Endothelial cell of umbilical vein (primary cell): ENCODE data around the gene VPS52.

Experiments used
- POLR2A ChIP-seq: IDR thresholded peaks from 2 replicates; pipeline ENCODE4 v1.6.1; 2012; ENCODE audit warnings: low read depth, mild to moderate bottlenecking, control low read depth, low read length
- POLR2AphosphoS5 ChIP-seq: IDR thresholded peaks from 2 replicates; pipeline ENCODE4 v1.6.1; 2012; ENCODE audit warnings: low read depth, mild to moderate bottlenecking, control low read depth, low read length, moderate library complexity; ENCODE audit not compliant: insufficient read depth
- TF ChIP-seq, protein P1 (sequence below), 2 donors: IDR thresholded peaks; 1 replicate in 1 of 2; 2 replicates in 1 of 2; pipeline ENCODE4 v1.5.1; 2011; ENCODE audit warnings: low read length in 2 of 2, mild to moderate bottlenecking in 2 of 2, moderate library complexity in 2 of 2, control low read depth in 1 of 2, inconsistent platforms in 1 of 2, low read depth in 1 of 2; ENCODE audit not compliant: insufficient read depth in 1 of 2; ENCODE audit errors: extremely low read depth in 1 of 2

DNA sequence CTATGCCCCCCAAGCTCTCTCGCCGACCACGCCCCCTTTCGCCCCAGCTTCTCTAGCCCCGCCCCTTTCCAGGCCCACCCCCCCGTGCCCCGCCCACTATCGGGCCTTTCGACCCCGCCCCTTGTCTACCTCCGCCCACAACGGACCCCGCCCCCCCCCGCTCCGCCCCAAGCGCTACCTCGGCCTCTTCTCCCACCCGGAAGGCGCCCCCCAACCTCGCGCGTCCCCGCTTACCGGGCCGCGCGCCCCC, 45.7 kb upstream of the VPS52 start:
- TF ChIP-seq, protein P1, sequence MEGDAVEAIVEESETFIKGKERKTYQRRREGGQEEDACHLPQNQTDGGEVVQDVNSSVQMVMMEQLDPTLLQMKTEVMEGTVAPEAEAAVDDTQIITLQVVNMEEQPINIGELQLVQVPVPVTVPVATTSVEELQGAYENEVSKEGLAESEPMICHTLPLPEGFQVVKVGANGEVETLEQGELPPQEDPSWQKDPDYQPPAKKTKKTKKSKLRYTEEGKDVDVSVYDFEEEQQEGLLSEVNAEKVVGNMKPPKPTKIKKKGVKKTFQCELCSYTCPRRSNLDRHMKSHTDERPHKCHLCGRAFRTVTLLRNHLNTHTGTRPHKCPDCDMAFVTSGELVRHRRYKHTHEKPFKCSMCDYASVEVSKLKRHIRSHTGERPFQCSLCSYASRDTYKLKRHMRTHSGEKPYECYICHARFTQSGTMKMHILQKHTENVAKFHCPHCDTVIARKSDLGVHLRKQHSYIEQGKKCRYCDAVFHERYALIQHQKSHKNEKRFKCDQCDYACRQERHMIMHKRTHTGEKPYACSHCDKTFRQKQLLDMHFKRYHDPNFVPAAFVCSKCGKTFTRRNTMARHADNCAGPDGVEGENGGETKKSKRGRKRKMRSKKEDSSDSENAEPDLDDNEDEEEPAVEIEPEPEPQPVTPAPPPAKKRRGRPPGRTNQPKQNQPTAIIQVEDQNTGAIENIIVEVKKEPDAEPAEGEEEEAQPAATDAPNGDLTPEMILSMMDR (IDR thresholded peaks at IDR 0.05; ENCODE audit: extremely low read depth in 1 of 2, insufficient read depth in 1 of 2, low read depth in 1 of 2, low read length in 2 of 2), result no peak
- TF ChIP-seq POLR2AphosphoS5, result no peak
- TF ChIP-seq POLR2A, result no peak
